NCI-H748 treated with DMSO at 0.1 percent for 48 hours (cell line): ENCODE results near the gene GCAT.
A peak's percentile ranks its signal among the peaks of the same experiment; 100 is the strongest.

ENCODE experiments used
- DNase-seq: peaks from one replicate; lab custom pipeline; 2025; lab: John Stamatoyannopoulos, UW

Gene GCAT

GRCh38 chr22:37809672-37810333 lies 2.1 kb downstream of the GCAT start:
- DNase-seq: no peak

GRCh38 chr22:37811867-37812266 lies 4.1 kb downstream of the GCAT start:
- no peak for DNase-seq

GRCh38 chr22:37812869-37813678 lies 5.3 kb downstream of the GCAT start:
- no peak for DNase-seq

DNA sequence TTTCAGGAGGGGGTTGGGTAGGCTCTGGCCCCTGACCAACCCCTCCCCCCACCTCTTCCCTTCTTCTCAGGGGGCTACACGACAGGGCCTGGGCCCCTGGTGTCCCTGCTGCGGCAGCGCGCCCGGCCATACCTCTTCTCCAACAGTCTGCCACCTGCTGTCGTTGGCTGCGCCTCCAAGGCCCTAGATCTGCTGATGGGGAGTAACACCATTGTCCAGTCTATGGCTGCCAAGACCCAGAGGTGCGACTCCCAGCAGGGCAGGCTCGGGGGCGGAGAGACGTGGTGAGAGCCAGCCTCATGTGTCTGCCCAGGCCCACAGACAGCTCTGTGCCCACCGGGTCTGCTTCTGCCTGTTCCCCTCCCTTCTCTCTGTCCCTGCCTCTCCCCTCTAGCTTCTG lies 7.9 kb downstream of the GCAT start:
- no peak for DNase-seq

- DNase-seq: no peak
These were observed 8.9 kb downstream of the GCAT start for GRCh38 chr22:37816543-37817180.

GRCh38 chr22:37817705-37818408 lies 10.1 kb downstream of the GCAT start:
- peak; percentile 56 for DNase-seq

DNA sequence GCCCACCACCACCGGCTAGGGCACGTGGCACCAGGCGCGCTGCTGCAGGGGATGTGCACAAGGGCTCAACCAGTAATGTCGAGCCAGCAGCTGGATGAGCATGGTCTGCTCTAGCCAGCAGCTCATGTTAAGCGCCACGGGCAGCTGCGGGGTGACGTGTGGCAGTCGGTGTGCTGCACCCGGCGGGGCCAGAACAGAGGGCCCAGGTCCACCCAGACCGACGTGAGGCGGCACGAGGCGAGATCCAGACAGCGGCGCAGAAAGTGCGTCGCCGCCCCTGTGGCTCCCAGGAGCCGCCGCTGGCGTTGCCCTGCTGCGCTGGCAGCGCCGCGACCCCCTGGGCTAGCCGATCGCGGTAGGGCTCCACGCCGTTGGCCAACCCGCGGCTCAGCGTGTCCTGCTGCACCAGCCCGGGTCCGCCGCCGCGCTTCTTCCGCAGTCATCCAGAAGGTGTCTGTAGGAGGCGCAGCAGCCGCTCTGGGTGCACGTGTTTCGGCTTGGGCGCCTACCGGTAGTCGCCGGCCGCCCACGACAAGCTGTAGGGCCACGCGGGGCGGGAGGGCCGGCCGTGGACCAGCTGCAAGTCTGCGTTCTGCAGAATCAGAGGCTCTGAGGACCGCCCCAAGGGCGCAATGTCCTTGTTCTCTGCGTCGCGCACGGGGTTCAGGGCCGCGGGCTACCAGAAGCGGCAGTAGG lies 10.8 kb downstream of the GCAT start:
- peak; percentile 19 for DNase-seq

DNA sequence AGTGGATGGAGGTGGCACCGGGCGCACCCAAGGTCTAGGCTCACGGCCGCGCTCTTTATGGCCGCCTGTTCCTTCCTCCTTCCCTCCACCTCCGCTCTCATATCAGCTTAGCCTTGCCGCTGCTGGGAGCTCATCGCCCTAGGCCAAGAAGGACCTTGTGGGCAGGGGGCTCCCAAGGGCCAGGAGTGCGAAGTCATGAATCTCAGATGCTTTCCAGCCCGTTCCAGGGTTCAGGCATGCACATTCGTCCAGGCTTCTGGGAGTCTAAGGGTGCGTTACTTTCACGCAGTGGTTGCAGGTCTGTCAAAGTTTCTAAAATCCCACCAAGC lies 11.3 kb downstream of the GCAT start:
- DNase-seq: no peak

DNA sequence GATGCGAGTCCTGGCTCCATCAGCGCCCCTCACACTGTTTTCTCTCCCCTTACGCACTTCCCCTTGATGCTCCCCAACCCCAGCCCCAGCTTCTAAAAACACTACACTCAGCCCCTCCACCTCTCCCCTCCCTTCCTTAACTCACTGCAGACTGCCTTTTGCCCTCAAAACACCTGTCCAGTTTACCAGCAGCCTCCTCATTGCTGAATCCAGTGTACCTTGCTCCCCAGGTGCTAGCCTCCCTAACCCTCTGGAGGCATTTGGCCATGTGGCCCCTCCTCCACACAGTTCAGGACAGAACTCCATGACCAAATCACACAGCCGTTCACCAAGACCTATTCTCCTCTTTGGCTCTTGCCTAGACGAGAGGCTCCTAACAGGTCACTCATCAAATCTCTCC lies 12.6 kb downstream of the GCAT start:
- DNase-seq: no peak

- no peak for DNase-seq
These were observed 14.5 kb downstream of the GCAT start for GRCh38 chr22:37822079-37822833.

DNA sequence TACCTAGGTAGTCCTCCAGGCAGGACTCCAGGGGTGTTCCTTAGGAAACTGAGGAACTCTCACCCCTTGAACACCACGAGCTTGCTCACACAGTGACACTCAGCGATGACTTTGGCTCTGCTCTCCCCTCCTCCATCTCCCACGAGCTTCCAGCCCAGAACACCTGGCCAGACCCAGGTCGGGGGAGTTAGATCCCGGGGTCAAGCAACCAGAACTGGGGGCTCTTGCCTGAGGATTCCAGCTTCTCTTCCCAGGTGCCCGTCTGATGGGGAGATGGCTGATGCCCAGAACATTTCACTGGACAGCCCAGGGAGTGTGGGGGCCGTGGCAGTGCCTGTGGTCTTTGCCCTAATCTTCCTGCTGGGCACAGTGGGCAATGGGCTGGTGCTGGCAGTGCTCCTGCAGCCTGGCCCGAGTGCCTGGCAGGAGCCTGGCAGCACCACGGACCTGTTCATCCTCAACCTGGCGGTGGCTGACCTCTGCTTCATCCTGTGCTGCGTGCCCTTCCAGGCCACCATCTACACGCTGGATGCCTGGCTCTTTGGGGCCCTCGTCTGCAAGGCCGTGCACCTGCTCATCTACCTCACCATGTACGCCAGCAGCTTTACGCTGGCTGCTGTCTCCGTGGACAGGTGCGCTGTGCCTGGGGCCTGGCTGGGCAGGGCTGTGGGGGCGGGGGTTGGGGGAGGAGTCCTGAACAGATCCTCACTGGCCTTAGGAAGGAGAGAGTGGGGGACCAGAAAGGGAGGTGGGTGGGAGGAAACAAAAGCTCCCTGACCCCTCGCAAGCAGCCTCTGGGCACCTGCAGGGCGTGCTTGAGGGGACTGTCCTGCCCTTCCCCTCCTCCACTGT lies 15.6 kb downstream of the GCAT start, which contains the start of gene GALR3:
Gene GALR3 (plus strand): TSS at position 249 of the 852 bp plus-strand sequence. CDS start 25 bp downstream, at position 274.
- DNase-seq: no peak

GRCh38 chr22:37824674-37825641 lies 17.2 kb downstream of the GCAT start:
- DNase-seq: no peak

DNA sequence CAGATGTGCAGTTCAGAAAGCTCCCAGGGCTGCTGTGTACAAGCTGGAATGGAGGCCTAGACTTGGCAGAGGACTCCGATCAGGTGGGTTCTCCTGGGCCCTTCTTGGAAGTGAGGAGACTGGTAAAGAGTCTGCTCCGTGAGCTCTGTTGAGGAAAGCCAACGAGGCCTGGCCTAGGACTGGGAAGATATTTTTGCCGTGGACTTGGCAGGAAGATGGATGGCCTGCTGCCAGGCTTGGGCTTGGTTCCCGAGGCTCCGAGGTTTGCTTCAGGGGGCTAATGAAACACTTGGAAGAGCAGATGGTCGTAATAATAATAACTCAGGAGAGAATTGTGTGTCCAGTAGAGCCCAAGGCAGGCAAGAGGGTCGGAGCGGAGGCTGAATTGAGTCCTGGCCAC lies 19.3 kb downstream of the GCAT start:
- DNase-seq: no peak

DNA sequence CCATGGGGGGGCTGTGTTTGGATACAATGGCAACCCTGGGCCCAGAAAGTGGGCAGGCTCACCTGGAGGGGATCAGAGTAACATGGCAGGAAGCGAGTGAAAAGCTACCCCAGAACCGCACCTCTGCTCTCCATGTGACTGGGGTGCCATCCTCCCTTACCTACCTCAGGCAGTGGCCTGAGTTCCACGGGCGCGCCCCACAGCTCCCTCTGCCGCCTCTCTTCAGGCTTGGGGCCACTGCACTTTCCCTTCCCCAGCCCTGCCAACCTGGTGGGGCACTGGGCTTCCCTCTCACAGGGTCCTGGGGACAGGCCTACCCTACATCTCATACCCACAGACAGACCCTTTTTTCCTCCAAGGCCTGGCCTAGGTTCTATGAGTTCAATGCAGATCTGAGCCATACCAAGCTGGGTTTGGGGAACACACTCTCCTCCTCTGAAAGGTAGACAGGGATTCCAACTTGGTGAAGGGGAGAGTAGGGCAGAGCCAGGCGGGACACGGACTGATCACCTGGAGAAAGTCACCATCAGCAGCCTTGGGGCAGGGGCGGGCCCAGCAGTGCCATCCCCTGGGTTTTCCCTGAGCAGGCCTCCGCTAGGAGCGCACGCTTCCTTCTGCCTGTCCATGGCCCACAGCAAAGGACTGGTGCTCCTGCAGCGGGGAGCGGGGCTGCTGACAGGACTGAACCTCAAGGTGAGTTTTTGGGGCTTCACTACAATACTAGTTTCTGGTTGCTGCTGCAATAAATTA lies 22.5 kb downstream of the GCAT start:
- no peak for DNase-seq

DNA sequence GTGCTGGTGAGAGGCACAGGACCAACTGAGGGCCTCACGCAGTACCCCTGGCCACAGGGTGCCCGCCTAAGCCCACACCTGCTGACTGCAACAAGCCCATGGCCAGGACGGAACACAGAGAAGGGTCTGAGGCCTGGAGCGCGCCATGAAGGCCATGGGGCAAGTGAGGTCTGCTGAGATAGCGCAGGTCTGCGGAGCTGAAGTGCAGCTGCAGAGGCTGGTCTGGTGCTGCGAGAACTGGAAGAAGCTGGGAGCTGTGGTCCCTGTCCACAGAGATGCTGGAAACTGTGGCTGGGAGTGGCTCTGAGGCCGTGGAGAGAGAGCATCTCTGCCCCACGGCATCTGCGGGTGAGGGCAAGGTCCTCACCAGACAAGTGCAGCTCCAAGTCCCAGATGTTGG lies 23.7 kb downstream of the GCAT start:
- DNase-seq: no peak

DNA sequence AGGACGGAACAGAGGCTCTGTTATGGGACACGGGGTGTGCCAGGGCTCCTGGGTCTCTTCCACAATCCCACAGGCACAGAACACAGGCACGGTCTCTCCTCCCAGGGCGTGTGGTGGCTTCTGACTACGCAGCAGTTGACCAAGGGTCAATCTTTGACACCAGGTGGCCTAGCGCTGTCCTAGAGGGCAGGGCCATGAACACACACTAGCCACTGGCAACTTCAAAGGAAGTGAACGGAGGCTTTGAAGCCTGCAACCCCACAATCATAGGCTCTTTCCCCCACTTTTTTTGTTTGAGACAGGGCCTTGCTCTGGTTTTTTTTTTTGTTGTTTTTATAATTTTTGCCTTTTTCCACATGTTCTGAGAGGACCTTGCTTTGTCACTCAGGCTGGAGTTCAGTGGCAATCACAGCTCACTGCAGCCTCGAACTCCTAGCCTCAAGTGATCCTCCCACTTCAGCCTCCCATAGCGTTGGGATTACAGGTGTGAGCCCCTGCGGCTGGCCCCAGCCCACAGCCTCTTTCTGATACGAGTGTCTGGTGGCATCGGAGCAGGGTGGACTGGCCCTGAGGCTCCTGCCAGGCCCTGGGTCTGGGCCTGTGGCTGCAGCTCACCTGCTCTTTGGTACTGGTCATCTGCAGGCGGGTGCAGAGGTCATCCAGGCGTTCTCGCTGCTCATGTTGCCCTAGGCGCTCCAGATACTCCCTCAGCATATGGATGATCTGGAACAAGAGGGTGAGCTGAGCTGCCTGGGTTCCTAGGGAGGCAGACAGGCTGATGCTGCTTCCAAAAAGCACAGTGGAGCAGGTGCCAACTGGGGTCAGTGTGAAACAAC lies 24.5 kb downstream of the GCAT start:
- DNase-seq: no peak
